GM18909 (cell line): ENCODE data around the gene PTPRR.
"Not testable (repeated sequence)": the region's sequence is repeated elsewhere in the genome, so short reads cannot be mapped to it uniquely, and the experiment has no call there.

Experiments used
- ATAC-seq: cut with Tn5 transposase; IDR thresholded peaks from one replicate; pipeline ENCODE4 v1.9.1; 2021; ENCODE audit warnings: mild to moderate bottlenecking; ENCODE audit not compliant: unreplicated experiment, poor library complexity

The PTPRR gene

GRCh38 chr12:70842942-70843341 is 77.6 kb downstream of the PTPRR start:
- ATAC-seq, result no peak

GRCh38 chr12:70842136-70842535 is 78.4 kb downstream of the PTPRR start:
- no peak for ATAC-seq

GRCh38 chr12:70840656-70841350 is 79.7 kb downstream of the PTPRR start:
- no peak for ATAC-seq

- ATAC-seq, result no peak
These were observed 81.0 kb downstream of the PTPRR start for GRCh38 chr12:70839544-70839943.

GRCh38 chr12:70838127-70838526 is 82.4 kb downstream of the PTPRR start:
- ATAC-seq, result no peak

- no peak for ATAC-seq
These were observed 83.5 kb downstream of the PTPRR start for GRCh38 chr12:70837026-70837425.

GRCh38 chr12:70835948-70836347 is 84.6 kb downstream of the PTPRR start:
- ATAC-seq, result no peak

- no peak for ATAC-seq
These were observed 89.0 kb downstream of the PTPRR start for GRCh38 chr12:70831543-70831942.

GRCh38 chr12:70830221-70831061 is 90.1 kb downstream of the PTPRR start:
- ATAC-seq, result no peak

GRCh38 chr12:70829070-70829469 is 91.5 kb downstream of the PTPRR start:
- ATAC-seq, result no peak

GRCh38 chr12:70828351-70828750 is 92.2 kb downstream of the PTPRR start:
- no peak for ATAC-seq

GRCh38 chr12:70826156-70826555 is 94.4 kb downstream of the PTPRR start:
- ATAC-seq, result no peak

- ATAC-seq, result no peak
These were observed 96.0 kb downstream of the PTPRR start for GRCh38 chr12:70824511-70824910.

GRCh38 chr12:70823182-70823976 is 97.2 kb downstream of the PTPRR start:
- no peak for ATAC-seq

GRCh38 chr12:70822412-70822811 is 98.1 kb downstream of the PTPRR start:
- ATAC-seq, result no peak

GRCh38 chr12:70815971-70816391 is 104.6 kb downstream of the PTPRR start:
- ATAC-seq, result no peak

GRCh38 chr12:70815056-70815455 is 105.5 kb downstream of the PTPRR start:
- ATAC-seq, result no peak

GRCh38 chr12:70813559-70813958 is 107.0 kb downstream of the PTPRR start:
- no peak for ATAC-seq

GRCh38 chr12:70812136-70812535 is 108.4 kb downstream of the PTPRR start:
- peak; percentile 84 for ATAC-seq

- no peak for ATAC-seq
These were observed 110.7 kb downstream of the PTPRR start for GRCh38 chr12:70809887-70810286.

GRCh38 chr12:70807993-70808392 is 112.5 kb downstream of the PTPRR start:
- ATAC-seq, result not testable (repeated sequence)
